ENCODE data around the gene CLINT1.

GRCh38 chr5:157908459-157908858 is 49.5 kb upstream of the CLINT1 start:
- TF ChIP-seq CTCF (IDR thresholded peaks at IDR 0.05) (no peak), POLR2AphosphoS5 (IDR thresholded peaks at IDR 0.05) (no peak)

Measured in suprapubic skin (tissue), 3 donors.